OCI-LY1 (cell line): ENCODE data around the gene MACROD2.

Experiments used
- H2AFZ ChIP-seq: fragments of 200-600 bp; sonication (generic), shearing (Covaris generic); 2 replicates; pipeline ENCODE4 v1.6.0; 2014; ENCODE audit warnings: antibody characterized with exemption, mild to moderate bottlenecking, low read length
- H3F3A ChIP-seq: fragments of 200-600 bp; sonication (generic), shearing (Covaris generic); 2 replicates; pipeline ENCODE4 v1.6.0; 2014; ENCODE audit warnings: mild to moderate bottlenecking, antibody characterized with exemption, low read length, moderate library complexity; ENCODE audit not compliant: insufficient read depth
- H3K27ac ChIP-seq: fragments of 200-600 bp; sonication (generic); 2 replicates; pipeline ENCODE4 v1.5.1; 2014; ENCODE audit warnings: low read length, mixed run types, mild to moderate bottlenecking, low read depth; ENCODE audit not compliant: poor library complexity, severe bottlenecking
- H3K27me3 ChIP-seq: fragments of 200-600 bp; sonication (generic); 2 replicates; pipeline ENCODE4 v1.6.0; 2014; ENCODE audit warnings: antibody characterized with exemption, mild to moderate bottlenecking, low read length, moderate library complexity; ENCODE audit not compliant: insufficient read depth
- H3K36me3 ChIP-seq: fragments of 200-600 bp; sonication (generic); 2 replicates; pipeline ENCODE4 v1.6.1; 2014; ENCODE audit warnings: mild to moderate bottlenecking, antibody characterized with exemption, low read length, moderate library complexity, mixed read lengths; ENCODE audit not compliant: insufficient read depth
- H3K4me1 ChIP-seq: fragments of 200-600 bp; sonication (generic); 2 replicates; pipeline ENCODE4 v1.5.1; 2014; ENCODE audit warnings: mild to moderate bottlenecking, low read length, moderate library complexity; ENCODE audit not compliant: insufficient read depth, severe bottlenecking
- H3K4me2 ChIP-seq: fragments of 200-600 bp; sonication (generic), shearing (Covaris generic); 2 replicates; pipeline ENCODE4 v1.6.1; 2014; ENCODE audit warnings: low read length
- H3K4me3 ChIP-seq: fragments of 200-600 bp; sonication (generic); 2 replicates; pipeline ENCODE4 v1.5.1; 2014; ENCODE audit warnings: low read length, low read depth, mild to moderate bottlenecking, mixed read lengths; ENCODE audit not compliant: poor library complexity, severe bottlenecking
- H3K79me2 ChIP-seq: fragments of 200-600 bp; shearing (Covaris generic); 2 replicates; pipeline ENCODE4 v1.6.1; 2016; ENCODE audit warnings: mixed run types, low read length, mixed read lengths; ENCODE audit not compliant: insufficient read depth
- H3K9ac ChIP-seq: fragments of 200-600 bp; sonication (generic), shearing (Covaris generic); 2 replicates; pipeline ENCODE4 v1.6.1; 2014; ENCODE audit warnings: mild to moderate bottlenecking, low read length, mixed read lengths
- H3K9me2 ChIP-seq: fragments of 200-600 bp; sonication (generic), shearing (Covaris generic); 2 replicates; pipeline ENCODE4 v1.6.1; 2014; ENCODE audit warnings: low read depth, mild to moderate bottlenecking, low read length, mixed read lengths
- H3K9me3 ChIP-seq: fragments of 200-600 bp; shearing (Covaris generic); 2 replicates; pipeline ENCODE4 v1.6.1; 2014; ENCODE audit warnings: low read length, mixed read lengths
- H4K20me1 ChIP-seq: fragments of 200-600 bp; sonication (generic), shearing (Covaris generic); 2 replicates; pipeline ENCODE4 v1.6.0; 2016; ENCODE audit warnings: mild to moderate bottlenecking, low read length; ENCODE audit not compliant: insufficient read depth
- CTCF ChIP-seq: fragments of 200-600 bp; sonication (generic), shearing (Covaris generic); IDR thresholded peaks from 2 replicates; pipeline ENCODE4 v1.5.1; 2017; ENCODE audit warnings: mild to moderate bottlenecking, antibody characterized with exemption, low read length, moderate library complexity, mixed read lengths
- EZH2 ChIP-seq: fragments of 200-600 bp; sonication (generic), shearing (Covaris generic); IDR thresholded peaks from 2 replicates; pipeline ENCODE4 v1.8.0; 2017; ENCODE audit warnings: borderline replicate concordance, mixed run types, mild to moderate bottlenecking, antibody characterized with exemption, low read length, moderate library complexity, mixed read lengths

The MACROD2 gene

DNA sequence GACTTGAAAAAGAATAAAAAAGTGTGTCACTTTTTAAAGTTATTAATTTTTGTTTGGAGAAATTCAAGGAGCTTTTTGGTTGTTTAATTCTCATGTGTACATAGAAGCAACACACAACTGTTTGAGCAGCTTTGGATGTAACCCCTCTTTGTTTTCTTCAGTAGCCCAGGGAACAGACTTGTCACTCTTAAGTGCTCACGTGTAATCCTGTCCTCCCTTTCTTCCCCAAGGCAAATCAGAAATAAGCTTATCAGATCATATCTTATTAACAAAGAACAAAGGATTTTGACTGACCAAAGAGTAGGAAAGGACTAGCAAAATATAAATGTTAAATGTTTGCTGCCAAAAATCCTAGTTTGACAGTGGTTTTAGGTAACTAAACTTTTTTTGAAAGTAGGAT is 349.4 kb downstream of the MACROD2 start:
- H3K4me3 ChIP-seq, result no peak overlapping the region
- TF ChIP-seq CTCF (no peak), EZH2 (no peak)
- no peaks in the 10 kb centered on the region for H3F3A ChIP-seq
- no peaks in the 10 kb centered on the region for H3K9me3 ChIP-seq
- no peaks in the 10 kb centered on the region for H3K27me3 ChIP-seq
- H4K20me1 ChIP-seq, result no peaks in the 10 kb centered on the region
- H3K36me3 ChIP-seq, result no peaks in the 10 kb centered on the region
- no peak overlapping the region for H3K9ac ChIP-seq
- H3K4me1 ChIP-seq, result no peaks in the 10 kb centered on the region
- H2AFZ ChIP-seq, result no peak overlapping the region
- no peak overlapping the region for H3K27ac ChIP-seq
- no peaks in the 10 kb centered on the region for H3K9me2 ChIP-seq
- H3K4me2 ChIP-seq, result no peak overlapping the region
- no peaks in the 10 kb centered on the region for H3K79me2 ChIP-seq

DNA sequence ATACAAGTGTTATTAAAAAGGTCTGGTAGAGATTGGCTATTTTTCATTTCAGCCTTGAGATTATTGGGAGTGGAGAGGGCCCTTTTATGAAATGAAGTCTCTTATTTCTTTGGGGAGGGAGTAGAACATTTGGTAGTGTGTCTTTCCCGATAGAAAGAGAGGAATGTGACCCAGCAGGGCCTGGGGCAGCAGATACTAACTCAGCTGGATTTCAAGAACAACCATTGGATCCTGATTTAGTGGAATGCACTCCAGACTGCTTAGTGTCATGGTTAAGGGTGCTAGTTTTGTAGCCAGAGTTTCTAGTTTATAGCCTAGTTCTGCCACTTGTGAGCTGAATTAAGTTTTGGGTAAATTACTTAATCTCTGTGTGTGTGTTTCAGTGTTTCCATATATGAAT is 360.5 kb downstream of the MACROD2 start:
- Histone ChIP-seq H3K9ac (no peak overlapping the region), H4K20me1 (no peaks in the 10 kb centered on the region), H3K4me3 (no peak overlapping the region), H3K36me3 (no peaks in the 10 kb centered on the region), H3F3A (no peaks in the 10 kb centered on the region), H3K4me2 (no peak overlapping the region), H3K9me3 (no peaks in the 10 kb centered on the region), H3K79me2 (no peaks in the 10 kb centered on the region), H3K9me2 (no peaks in the 10 kb centered on the region), H2AFZ (no peak overlapping the region), H3K4me1 (no peaks in the 10 kb centered on the region), H3K27me3 (no peaks in the 10 kb centered on the region), H3K27ac (no peak overlapping the region)
- TF ChIP-seq EZH2 (no peak), CTCF (no peak)

DNA sequence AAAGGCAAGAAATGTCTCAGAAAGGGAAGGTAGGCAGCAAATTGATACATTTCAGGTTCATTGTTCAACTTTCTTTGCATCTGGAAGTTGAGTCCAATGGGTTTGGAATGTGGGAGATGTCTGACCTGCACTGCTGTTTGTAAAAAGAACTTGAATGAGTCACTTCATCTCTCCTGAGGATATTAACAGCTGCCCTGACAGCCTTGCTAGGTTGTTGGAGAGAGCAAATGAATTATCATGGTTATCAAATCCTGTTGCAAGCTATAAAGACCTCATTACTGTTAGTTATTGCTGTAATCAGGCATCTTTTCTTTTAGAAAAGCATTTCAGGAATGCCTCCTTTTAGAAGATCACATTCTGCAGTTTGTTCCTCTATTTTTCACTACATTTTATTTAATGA is 365.1 kb downstream of the MACROD2 start:
- Histone ChIP-seq H3K79me2 (no peaks in the 10 kb centered on the region), H3F3A (no peaks in the 10 kb centered on the region), H3K4me3 (no peak overlapping the region), H3K9me2 (no peaks in the 10 kb centered on the region), H3K36me3 (no peaks in the 10 kb centered on the region), H3K4me1 (no peaks in the 10 kb centered on the region), H3K27ac (no peak overlapping the region), H3K4me2 (no peak overlapping the region), H3K9ac (no peak overlapping the region), H2AFZ (no peak overlapping the region), H3K27me3 (no peaks in the 10 kb centered on the region), H3K9me3 (no peaks in the 10 kb centered on the region), H4K20me1 (no peaks in the 10 kb centered on the region)
- TF ChIP-seq CTCF, result no peak
- TF ChIP-seq EZH2, result no peak
